Endodermal cell (in vitro differentiated cells): ENCODE results near the gene ARL16. TPM values are rescaled to one million over a fixed set of nuclear protein-coding genes. Genes with fewer than 3 reads are reported as not detected.
A peak's percentile ranks its signal among the peaks of the same experiment; 100 is the strongest.

Experiments used
- DNase-seq: peaks from one replicate; pipeline ENCODE4 v3.0.0-alpha.2; 2017
- H3K27ac ChIP-seq: 2 replicates; pipeline ENCODE4 v1.5.1; 2013; ENCODE audit warnings: mild to moderate bottlenecking, low read depth, low read length, moderate library complexity
- H3K27me3 ChIP-seq: 2 replicates; pipeline ENCODE4 v1.6.1; 2013; ENCODE audit warnings: mild to moderate bottlenecking, low read length, moderate library complexity; ENCODE audit not compliant: insufficient read depth, control insufficient read depth, poor library complexity, severe bottlenecking
- H3K36me3 ChIP-seq: 2 replicates; pipeline ENCODE4 v1.7.0; 2013; ENCODE audit warnings: mild to moderate bottlenecking, low read length, moderate library complexity; ENCODE audit not compliant: control insufficient read depth, insufficient read depth
- H3K4me1 ChIP-seq: one replicate; pipeline ENCODE4 v1.7.0; 2013; ENCODE audit warnings: low read length; ENCODE audit not compliant: control insufficient read depth, insufficient read depth
- H3K4me3 ChIP-seq: 2 replicates; pipeline ENCODE4 v1.5.1; 2013; ENCODE audit warnings: mild to moderate bottlenecking, low read length, moderate library complexity
- H3K9ac ChIP-seq: 2 replicates; pipeline ENCODE4 v1.6.1; 2013; ENCODE audit warnings: mild to moderate bottlenecking, low read length, moderate library complexity; ENCODE audit not compliant: poor library complexity, severe bottlenecking; ENCODE audit errors: extremely low read depth
- H3K9me3 ChIP-seq: 2 replicates; pipeline ENCODE4 v1.6.1; 2013; ENCODE audit warnings: mild to moderate bottlenecking, low read length, moderate library complexity; ENCODE audit not compliant: control insufficient read depth
- H3K27ac Mint-ChIP-seq: 2 replicates; pipeline ENCODE4 v1.8.0; 2020; ENCODE audit warnings: mixed read lengths
- H3K27me3 Mint-ChIP-seq: 2 replicates; pipeline ENCODE4 v1.8.0; 2021; ENCODE audit warnings: mild to moderate bottlenecking, mixed read lengths; ENCODE audit not compliant: insufficient read depth
- H3K36me3 Mint-ChIP-seq: 2 replicates; pipeline ENCODE4 v1.8.0; 2020; ENCODE audit warnings: low read depth, mixed read lengths
- H3K4me1 Mint-ChIP-seq: 2 replicates; pipeline ENCODE4 v1.8.0; 2020; ENCODE audit warnings: mixed read lengths
- H3K4me3 Mint-ChIP-seq: 2 replicates; pipeline ENCODE4 v1.8.0; 2020; ENCODE audit warnings: mild to moderate bottlenecking, moderate library complexity, mixed read lengths
- H3K9me3 Mint-ChIP-seq: 2 replicates; pipeline ENCODE4 v1.8.0; 2020; ENCODE audit warnings: mild to moderate bottlenecking, mixed read lengths
- CTCF ChIP-seq: fragments of 200-600 bp; sonication (generic); conservative IDR thresholded peaks from 2 replicates; pipeline ENCODE4 v1.5.0; 2021; ENCODE audit warnings: antibody characterized with exemption, mild to moderate bottlenecking
- WGBS, 2 experiments: methylation state at CpG; one replicate each; pipeline versions ENCODE4 v1.1.5 to v1.1.7; 2013; ENCODE audit warnings: missing lambda C conversion rate in 2 of 2, mixed read lengths in 1 of 2; ENCODE audit not compliant: insufficient coverage in 1 of 2, insufficient read length in 1 of 2; 5-methylcytosine and 5-hydroxymethylcytosine counted together
- total RNA-seq, 2 donors: library from RNA; stranded (reverse); fragmentation: NEBNext Ultra II Directional in 1 of 2; extraction: Animal tissue kit (Norgen Biotek cat#: 25700) in 1 of 2; gene quantifications; 2 replicates in 1 of 2; 3 replicates in 1 of 2; pipeline ENCODE4 v1.2.1, GENCODE V29; 2021

ARL16 gene
- total RNA-seq, 2 donors from 2014 or later, result 41.2 to 47.8 TPM

GRCh38 chr17:81685108-81685507, 1.5 kb upstream of the ARL16 start:
- H3K9me3 ChIP-seq, result no peaks in the 10 kb centered on the region
- peaks cover 49% of the 10 kb centered on the region for H3K36me3 ChIP-seq
- no peaks in the 10 kb centered on the region for H3K27me3 ChIP-seq
- peak overlapping the region; percentile 85 for H3K4me3 ChIP-seq
- 88 to 89% methylated on average over 12 of the region's 12 CpGs for WGBS, 2 experiments
- peak overlapping the region; percentile 91 for H3K9ac ChIP-seq
- TF ChIP-seq CTCF, result no peak
- Mint-ChIP-seq H3K36me3 (peaks cover 38% of the 10 kb centered on the region), H3K4me3 (peak overlapping the region; percentile 85), H3K4me1 (peaks cover 14% of the 10 kb centered on the region), H3K27ac (peak overlapping the region; percentile 85), H3K9me3 (no peaks in the 10 kb centered on the region), H3K27me3 (no peaks in the 10 kb centered on the region)
- peaks cover 5% of the 10 kb centered on the region for H3K4me1 ChIP-seq
- peak; percentile 52 for DNase-seq
- no peak overlapping the region for H3K27ac ChIP-seq

- peaks cover 46% of the 10 kb centered on the region for H3K36me3 ChIP-seq
- peak overlapping the region; percentile 85 for H3K4me3 ChIP-seq
- no peaks in the 10 kb centered on the region for H3K9me3 ChIP-seq
- no peak for DNase-seq
- no peaks in the 10 kb centered on the region for H3K27me3 ChIP-seq
- peaks cover 5% of the 10 kb centered on the region for H3K4me1 ChIP-seq
- H3K4me1 Mint-ChIP-seq, result peaks cover 14% of the 10 kb centered on the region
- no peaks in the 10 kb centered on the region for H3K27me3 Mint-ChIP-seq
- no peak for TF ChIP-seq CTCF
- peak overlapping the region; percentile 85 for H3K27ac Mint-ChIP-seq
- peak overlapping the region; percentile 57 for H3K27ac ChIP-seq
- H3K9ac ChIP-seq, result peak overlapping the region; percentile 91
- 15 to 19% methylated on average over 14 to 16 of the region's 16 CpGs for WGBS, 2 experiments
- peaks cover 32% of the 10 kb centered on the region for H3K36me3 Mint-ChIP-seq
- no peaks in the 10 kb centered on the region for H3K9me3 Mint-ChIP-seq
- peak overlapping the region; percentile 85 for H3K4me3 Mint-ChIP-seq
These were observed 880 bp upstream of the ARL16 start for GRCh38 chr17:81684442-81684911.

- Histone ChIP-seq H3K9ac (peak overlapping the region; percentile 86), H3K4me3 (peak overlapping the region; percentile 85), H3K4me1 (peaks cover 5% of the 10 kb centered on the region), H3K9me3 (no peaks in the 10 kb centered on the region), H3K27ac (peak overlapping the region; percentile 88), H3K27me3 (no peaks in the 10 kb centered on the region), H3K36me3 (peaks cover 35% of the 10 kb centered on the region)
- WGBS, 2 experiments, result 1% methylated on average over 20 to 37 of the region's 37 CpGs
- Mint-ChIP-seq H3K36me3 (peaks cover 22% of the 10 kb centered on the region), H3K9me3 (no peaks in the 10 kb centered on the region), H3K4me3 (peak overlapping the region; percentile 85), H3K4me1 (peaks cover 14% of the 10 kb centered on the region), H3K27ac (peak overlapping the region; percentile 91), H3K27me3 (no peaks in the 10 kb centered on the region)
- no peak for TF ChIP-seq CTCF
- DNase-seq, result no peak
These were observed 401 bp downstream of the ARL16 start for GRCh38 chr17:81683208-81683583.
